Nephron progenitor cell (in vitro differentiated cells): Measurements from ENCODE around the gene PRUNE2.

Experiments used
- DNase-seq: peaks from one replicate; pipeline ENCODE4 v3.0.0; 2021
- H3K27ac Mint-ChIP-seq: 2 replicates; pipeline ENCODE4 v1.8.0; 2021; ENCODE audit warnings: mild to moderate bottlenecking, moderate library complexity, mixed read lengths
- H3K27me3 Mint-ChIP-seq: 2 replicates; pipeline ENCODE4 v1.8.0; 2021; ENCODE audit warnings: mild to moderate bottlenecking, low read depth, mixed read lengths; ENCODE audit not compliant: poor library complexity
- H3K36me3 Mint-ChIP-seq: 2 replicates; pipeline ENCODE4 v1.8.0; 2021; ENCODE audit warnings: low read depth, mixed read lengths
- H3K4me1 Mint-ChIP-seq: 2 replicates; pipeline ENCODE4 v1.8.0; 2021; ENCODE audit warnings: mixed read lengths
- H3K4me3 Mint-ChIP-seq: 2 replicates; pipeline ENCODE4 v1.8.0; 2021; ENCODE audit warnings: mild to moderate bottlenecking, moderate library complexity, mixed read lengths
- H3K9me3 Mint-ChIP-seq: 2 replicates; pipeline ENCODE4 v1.8.0; 2021; ENCODE audit warnings: mild to moderate bottlenecking, moderate library complexity, mixed read lengths
- TF ChIP-seq, protein P1 (sequence below): fragments of 200-600 bp; sonication (generic); IDR thresholded peaks from 2 replicates; pipeline ENCODE4 v1.5.0; 2021; ENCODE audit warnings: antibody characterized with exemption

PRUNE2 gene

DNA sequence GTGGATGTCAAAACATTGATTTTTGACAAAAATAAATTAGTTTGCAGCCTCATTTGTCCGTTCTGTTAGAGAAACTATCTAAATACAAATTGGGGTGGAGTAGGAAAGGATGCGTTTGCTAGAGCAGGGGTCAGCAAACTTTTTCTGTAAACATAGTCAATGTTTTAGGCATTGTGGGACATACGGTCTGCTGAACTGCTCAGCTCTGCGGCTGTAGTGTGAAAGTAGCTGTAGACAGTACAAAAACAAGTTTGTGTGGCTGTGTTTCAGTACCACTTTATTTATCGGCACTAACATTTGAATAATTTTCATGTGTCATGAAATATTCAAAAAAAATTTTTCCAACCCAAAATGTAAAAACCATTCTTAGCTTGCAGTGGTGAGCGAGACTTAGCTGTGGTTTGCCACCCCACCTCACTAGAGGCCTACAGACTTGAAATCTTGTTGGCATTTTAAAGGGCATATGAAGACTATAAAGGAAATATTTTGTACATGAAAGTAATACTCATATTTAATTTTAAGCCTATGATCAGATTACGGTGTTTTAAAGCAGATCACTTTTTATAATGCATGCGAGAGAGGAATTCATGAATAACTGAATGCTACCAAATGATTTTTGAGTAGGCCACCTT, 292.6 kb downstream of the PRUNE2 start:
- no peak for DNase-seq
- H3K36me3 Mint-ChIP-seq: peaks cover 5% of the 10 kb centered on the region
- TF ChIP-seq, protein P1, sequence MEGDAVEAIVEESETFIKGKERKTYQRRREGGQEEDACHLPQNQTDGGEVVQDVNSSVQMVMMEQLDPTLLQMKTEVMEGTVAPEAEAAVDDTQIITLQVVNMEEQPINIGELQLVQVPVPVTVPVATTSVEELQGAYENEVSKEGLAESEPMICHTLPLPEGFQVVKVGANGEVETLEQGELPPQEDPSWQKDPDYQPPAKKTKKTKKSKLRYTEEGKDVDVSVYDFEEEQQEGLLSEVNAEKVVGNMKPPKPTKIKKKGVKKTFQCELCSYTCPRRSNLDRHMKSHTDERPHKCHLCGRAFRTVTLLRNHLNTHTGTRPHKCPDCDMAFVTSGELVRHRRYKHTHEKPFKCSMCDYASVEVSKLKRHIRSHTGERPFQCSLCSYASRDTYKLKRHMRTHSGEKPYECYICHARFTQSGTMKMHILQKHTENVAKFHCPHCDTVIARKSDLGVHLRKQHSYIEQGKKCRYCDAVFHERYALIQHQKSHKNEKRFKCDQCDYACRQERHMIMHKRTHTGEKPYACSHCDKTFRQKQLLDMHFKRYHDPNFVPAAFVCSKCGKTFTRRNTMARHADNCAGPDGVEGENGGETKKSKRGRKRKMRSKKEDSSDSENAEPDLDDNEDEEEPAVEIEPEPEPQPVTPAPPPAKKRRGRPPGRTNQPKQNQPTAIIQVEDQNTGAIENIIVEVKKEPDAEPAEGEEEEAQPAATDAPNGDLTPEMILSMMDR: no peak
- no peak overlapping the region for H3K27ac Mint-ChIP-seq
- H3K27me3 Mint-ChIP-seq: no peaks in the 10 kb centered on the region
- H3K9me3 Mint-ChIP-seq: peaks cover 5% of the 10 kb centered on the region
- no peak overlapping the region for H3K4me3 Mint-ChIP-seq
- H3K4me1 Mint-ChIP-seq: peaks cover 50% of the 10 kb centered on the region

DNA sequence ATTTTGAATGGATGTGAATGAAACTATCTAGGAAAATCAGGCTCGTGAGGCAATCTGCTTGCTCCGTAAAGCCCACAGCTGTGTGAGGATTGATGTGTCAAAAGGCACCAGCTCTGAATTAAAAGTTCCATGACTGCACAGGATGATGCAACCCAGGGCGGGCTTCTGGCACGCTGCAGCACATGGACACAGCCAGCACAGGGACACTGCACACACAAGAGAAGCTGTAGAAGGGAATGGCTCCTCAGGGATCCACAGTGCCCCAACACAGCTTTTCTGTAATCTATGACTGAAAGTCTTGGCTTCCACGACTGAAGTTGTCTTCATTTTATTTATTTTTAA, 295.9 kb downstream of the PRUNE2 start:
- Mint-ChIP-seq H3K4me1 (peaks cover 47% of the 10 kb centered on the region), H3K9me3 (peaks cover 9% of the 10 kb centered on the region), H3K27me3 (peaks cover 3% of the 10 kb centered on the region), H3K4me3 (no peak overlapping the region), H3K36me3 (no peaks in the 10 kb centered on the region), H3K27ac (peak overlapping the region; percentile 69)
- TF ChIP-seq, protein P1: no peak
- no peak for DNase-seq

GRCh38 chr9:76609285-76610010, 296.5 kb downstream of the PRUNE2 start:
- DNase-seq: no peak
- H3K27me3 Mint-ChIP-seq: peaks cover 3% of the 10 kb centered on the region
- no peak overlapping the region for H3K4me3 Mint-ChIP-seq
- peak overlapping the region; percentile 69 for H3K27ac Mint-ChIP-seq
- TF ChIP-seq, protein P1: no peak
- no peaks in the 10 kb centered on the region for H3K36me3 Mint-ChIP-seq
- peaks cover 42% of the 10 kb centered on the region for H3K4me1 Mint-ChIP-seq
- H3K9me3 Mint-ChIP-seq: peaks cover 9% of the 10 kb centered on the region

- Mint-ChIP-seq H3K4me1 (peaks cover 37% of the 10 kb centered on the region), H3K27ac (no peak overlapping the region), H3K9me3 (peaks cover 9% of the 10 kb centered on the region), H3K27me3 (peaks cover 3% of the 10 kb centered on the region), H3K4me3 (no peak overlapping the region), H3K36me3 (no peaks in the 10 kb centered on the region)
- DNase-seq: no peak
- TF ChIP-seq, protein P1: no peak
Measured at GRCh38 chr9:76608575-76609273, 297.2 kb downstream of the PRUNE2 start.

DNA sequence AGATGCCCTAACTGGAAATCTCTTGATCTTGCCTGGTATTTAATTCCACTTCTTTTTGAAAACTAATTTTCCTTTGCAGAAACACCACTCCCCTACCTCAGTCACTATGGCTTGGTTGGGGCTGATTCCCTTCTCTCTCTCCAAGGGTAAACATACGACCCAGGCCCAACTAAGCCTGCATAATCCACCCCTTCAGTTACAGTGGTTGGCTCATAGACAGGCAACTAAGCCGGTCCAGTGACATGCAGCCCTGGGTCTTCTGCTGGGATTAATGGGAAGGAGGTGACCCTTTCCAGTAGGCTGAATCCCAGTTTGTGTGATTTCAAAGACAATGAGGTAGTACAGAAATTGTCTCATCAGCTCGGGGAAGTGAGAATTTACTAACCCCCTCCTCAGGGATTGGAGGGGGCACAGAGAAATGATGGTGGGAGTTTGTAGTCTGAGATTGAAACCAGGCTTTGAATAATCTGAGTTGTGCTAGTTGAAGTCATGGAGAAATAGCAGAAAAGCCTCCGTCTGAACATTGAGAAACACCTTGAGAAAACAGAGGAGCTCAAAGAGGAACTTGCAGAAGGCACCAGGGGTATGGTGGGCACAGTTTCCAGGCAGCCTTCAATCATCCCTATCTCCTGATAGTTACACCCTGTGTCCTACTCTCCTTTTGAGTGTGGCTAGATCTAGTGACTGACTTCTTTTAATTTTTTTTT, 298.0 kb downstream of the PRUNE2 start:
- H3K4me1 Mint-ChIP-seq: peaks cover 28% of the 10 kb centered on the region
- TF ChIP-seq, protein P1: no peak

More for the DNA sequence above, 298.0 kb downstream of the PRUNE2 start:
- Mint-ChIP-seq H3K4me3 (no peak overlapping the region), H3K27me3 (peaks cover 3% of the 10 kb centered on the region), H3K27ac (no peak overlapping the region), H3K36me3 (no peaks in the 10 kb centered on the region), H3K9me3 (peaks cover 9% of the 10 kb centered on the region)
- no peak for DNase-seq
